WTC11 (cell line): Measurements from ENCODE around the gene ARID1A.

Source experiments
- CREB1 ChIP-seq: sonication (generic); formaldehyde crosslinking; IDR thresholded peaks from 2 replicates; pipeline ENCODE4 v1.8.0; 2023; ENCODE audit warnings: mild to moderate bottlenecking, missing genetic modification reagents
- ETV6 ChIP-seq: sonication (generic); formaldehyde crosslinking; IDR thresholded peaks from 2 replicates; pipeline ENCODE4 v1.8.1; 2022; ENCODE audit warnings: mild to moderate bottlenecking, missing genetic modification reagents
- HMGA2 ChIP-seq: fragments of 250-450 bp; sonication (Bioruptor Pico); IDR thresholded peaks from 2 replicates; pipeline ENCODE4 v1.4.0; 2021; ENCODE audit warnings: mild to moderate bottlenecking, moderate library complexity
- NFE2L1 ChIP-seq: sonication (generic); formaldehyde crosslinking; IDR thresholded peaks from 2 replicates; pipeline ENCODE4 v1.8.1; 2023; ENCODE audit warnings: missing genetic modification reagents
- NFYB ChIP-seq: sonication (generic); formaldehyde crosslinking; conservative IDR thresholded peaks from 2 replicates; pipeline ENCODE4 v1.8.0; 2022; ENCODE audit warnings: low read depth, missing genetic modification reagents
- PRDM15 ChIP-seq: sonication (generic); formaldehyde crosslinking; IDR thresholded peaks from 2 replicates; pipeline ENCODE4 v1.8.0; 2022; ENCODE audit warnings: missing genetic modification reagents
- ZBTB21 ChIP-seq: sonication (generic); formaldehyde crosslinking; IDR thresholded peaks from 2 replicates; pipeline ENCODE4 v1.8.1; 2023; ENCODE audit warnings: mild to moderate bottlenecking, missing genetic modification reagents, borderline replicate concordance
- ZNF232 ChIP-seq: sonication (generic); formaldehyde crosslinking; IDR thresholded peaks from 2 replicates; pipeline ENCODE4 v1.8.0; 2022; ENCODE audit warnings: mild to moderate bottlenecking, missing genetic modification reagents
- ZNF416 ChIP-seq: fragments of 250-450 bp; sonication (Bioruptor Pico); IDR thresholded peaks from 2 replicates; pipeline ENCODE4 v1.9.0; 2021; ENCODE audit warnings: mild to moderate bottlenecking, inconsistent platforms
- TF ChIP-seq, protein P1 (sequence below): fragments of 200-600 bp; IDR thresholded peaks from 2 replicates; pipeline ENCODE4 v1.8.0; 2022; ENCODE audit warnings: antibody characterized with exemption
- TF ChIP-seq, protein P2 (sequence below): fragments of 250-450 bp; sonication (Bioruptor Pico); IDR thresholded peaks from 2 replicates; pipeline ENCODE4 v2.1.2; 2022; ENCODE audit warnings: mild to moderate bottlenecking, moderate library complexity
- TF ChIP-seq, protein P3 (sequence below): sonication (generic); formaldehyde crosslinking; IDR thresholded peaks from 2 replicates; pipeline ENCODE4 v1.8.1; 2023; ENCODE audit warnings: mild to moderate bottlenecking, missing genetic modification reagents, moderate library complexity
- TF ChIP-seq, protein P4 (sequence below): sonication (generic); formaldehyde crosslinking; IDR thresholded peaks from 2 replicates; pipeline ENCODE4 v1.8.1; 2023; ENCODE audit warnings: mild to moderate bottlenecking, missing genetic modification reagents

- TF ChIP-seq, protein P1, sequence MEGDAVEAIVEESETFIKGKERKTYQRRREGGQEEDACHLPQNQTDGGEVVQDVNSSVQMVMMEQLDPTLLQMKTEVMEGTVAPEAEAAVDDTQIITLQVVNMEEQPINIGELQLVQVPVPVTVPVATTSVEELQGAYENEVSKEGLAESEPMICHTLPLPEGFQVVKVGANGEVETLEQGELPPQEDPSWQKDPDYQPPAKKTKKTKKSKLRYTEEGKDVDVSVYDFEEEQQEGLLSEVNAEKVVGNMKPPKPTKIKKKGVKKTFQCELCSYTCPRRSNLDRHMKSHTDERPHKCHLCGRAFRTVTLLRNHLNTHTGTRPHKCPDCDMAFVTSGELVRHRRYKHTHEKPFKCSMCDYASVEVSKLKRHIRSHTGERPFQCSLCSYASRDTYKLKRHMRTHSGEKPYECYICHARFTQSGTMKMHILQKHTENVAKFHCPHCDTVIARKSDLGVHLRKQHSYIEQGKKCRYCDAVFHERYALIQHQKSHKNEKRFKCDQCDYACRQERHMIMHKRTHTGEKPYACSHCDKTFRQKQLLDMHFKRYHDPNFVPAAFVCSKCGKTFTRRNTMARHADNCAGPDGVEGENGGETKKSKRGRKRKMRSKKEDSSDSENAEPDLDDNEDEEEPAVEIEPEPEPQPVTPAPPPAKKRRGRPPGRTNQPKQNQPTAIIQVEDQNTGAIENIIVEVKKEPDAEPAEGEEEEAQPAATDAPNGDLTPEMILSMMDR: no peak
- TF ChIP-seq NFYB (CRISPR knock-in tag) (no peak), ZBTB21 (CRISPR knock-in tag) (no peak), NFE2L1 (CRISPR knock-in tag) (no peak), CREB1 (CRISPR knock-in tag) (no peak), ZNF416 (CRISPR knock-in tag) (no peak), ETV6 (CRISPR knock-in tag) (no peak), HMGA2 (no peak), PRDM15 (CRISPR knock-in tag) (no peak), ZNF232 (CRISPR knock-in tag) (no peak)
- TF ChIP-seq, protein P2, sequence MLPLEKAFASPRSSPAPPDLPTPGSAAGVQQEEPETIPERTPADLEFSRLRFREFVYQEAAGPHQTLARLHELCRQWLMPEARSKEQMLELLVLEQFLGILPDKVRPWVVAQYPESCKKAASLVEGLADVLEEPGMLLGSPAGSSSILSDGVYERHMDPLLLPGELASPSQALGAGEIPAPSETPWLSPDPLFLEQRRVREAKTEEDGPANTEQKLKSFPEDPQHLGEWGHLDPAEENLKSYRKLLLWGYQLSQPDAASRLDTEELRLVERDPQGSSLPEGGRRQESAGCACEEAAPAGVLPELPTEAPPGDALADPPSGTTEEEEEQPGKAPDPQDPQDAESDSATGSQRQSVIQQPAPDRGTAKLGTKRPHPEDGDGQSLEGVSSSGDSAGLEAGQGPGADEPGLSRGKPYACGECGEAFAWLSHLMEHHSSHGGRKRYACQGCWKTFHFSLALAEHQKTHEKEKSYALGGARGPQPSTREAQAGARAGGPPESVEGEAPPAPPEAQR (CRISPR knock-in tag): no peak
- TF ChIP-seq, protein P3, sequence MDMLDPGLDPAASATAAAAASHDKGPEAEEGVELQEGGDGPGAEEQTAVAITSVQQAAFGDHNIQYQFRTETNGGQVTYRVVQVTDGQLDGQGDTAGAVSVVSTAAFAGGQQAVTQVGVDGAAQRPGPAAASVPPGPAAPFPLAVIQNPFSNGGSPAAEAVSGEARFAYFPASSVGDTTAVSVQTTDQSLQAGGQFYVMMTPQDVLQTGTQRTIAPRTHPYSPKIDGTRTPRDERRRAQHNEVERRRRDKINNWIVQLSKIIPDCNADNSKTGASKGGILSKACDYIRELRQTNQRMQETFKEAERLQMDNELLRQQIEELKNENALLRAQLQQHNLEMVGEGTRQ (CRISPR knock-in tag): no peak
- TF ChIP-seq, protein P4, sequence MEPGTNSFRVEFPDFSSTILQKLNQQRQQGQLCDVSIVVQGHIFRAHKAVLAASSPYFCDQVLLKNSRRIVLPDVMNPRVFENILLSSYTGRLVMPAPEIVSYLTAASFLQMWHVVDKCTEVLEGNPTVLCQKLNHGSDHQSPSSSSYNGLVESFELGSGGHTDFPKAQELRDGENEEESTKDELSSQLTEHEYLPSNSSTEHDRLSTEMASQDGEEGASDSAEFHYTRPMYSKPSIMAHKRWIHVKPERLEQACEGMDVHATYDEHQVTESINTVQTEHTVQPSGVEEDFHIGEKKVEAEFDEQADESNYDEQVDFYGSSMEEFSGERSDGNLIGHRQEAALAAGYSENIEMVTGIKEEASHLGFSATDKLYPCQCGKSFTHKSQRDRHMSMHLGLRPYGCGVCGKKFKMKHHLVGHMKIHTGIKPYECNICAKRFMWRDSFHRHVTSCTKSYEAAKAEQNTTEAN (CRISPR knock-in tag): no peak
Measured at GRCh38 chr1:26710811-26711210, 15.0 kb downstream of the ARID1A start.
